SK-N-MC (cell line): ENCODE measurements around the gene HUWE1.
"Not testable (repeated sequence)": the region's sequence is repeated elsewhere in the genome, so short reads cannot be mapped to it uniquely, and the experiment has no call there.

Experiments used
- DNase-seq: peaks from one replicate; pipeline ENCODE4 v3.0.0-alpha.2; 2011; ENCODE audit warnings: low read depth, low spot score
- H3K27ac ChIP-seq: fragments of 200-600 bp; sonication (generic); 2 replicates; pipeline ENCODE4 v1.5.1; 2016; ENCODE audit warnings: mixed run types
- H3K36me3 ChIP-seq: fragments of 200-600 bp; sonication (generic); 2 replicates; pipeline ENCODE4 v1.6.1; 2017; ENCODE audit warnings: antibody characterized with exemption, low read length, mixed read lengths; ENCODE audit not compliant: insufficient read depth
- H3K4me3 ChIP-seq: fragments of 200-600 bp; sonication (generic); 2 replicates; pipeline ENCODE4 v1.5.1; 2016
- H3K9ac ChIP-seq: fragments of 200-600 bp; sonication (generic); 2 replicates; pipeline ENCODE4 v1.8.0; 2017; ENCODE audit warnings: mixed run types, mixed read lengths; ENCODE audit not compliant: insufficient read length
- H3K9me3 ChIP-seq: fragments of 200-600 bp; sonication (generic); 2 replicates; pipeline ENCODE4 v1.6.1; 2017; ENCODE audit warnings: low read depth, mild to moderate bottlenecking, antibody characterized with exemption, low read length, moderate library complexity, mixed read lengths
- EZH2 ChIP-seq: fragments of 200-600 bp; sonication (generic); IDR thresholded peaks from one replicate; pipeline ENCODE4 v1.6.1; 2017; ENCODE audit warnings: antibody characterized with exemption
- FOXP2 ChIP-seq: optimal IDR thresholded peaks from 2 replicates; pipeline ENCODE3; 2011; ENCODE audit warnings: mild to moderate bottlenecking, moderate library complexity; ENCODE audit not compliant: insufficient read depth; ENCODE audit errors: extremely low read length, control extremely low read depth
- POLR2AphosphoS5 ChIP-seq: IDR thresholded peaks from 2 replicates; pipeline ENCODE4 v1.6.1; 2012; ENCODE audit warnings: mild to moderate bottlenecking, low read depth, low read length, borderline replicate concordance

HUWE1 gene

DNA sequence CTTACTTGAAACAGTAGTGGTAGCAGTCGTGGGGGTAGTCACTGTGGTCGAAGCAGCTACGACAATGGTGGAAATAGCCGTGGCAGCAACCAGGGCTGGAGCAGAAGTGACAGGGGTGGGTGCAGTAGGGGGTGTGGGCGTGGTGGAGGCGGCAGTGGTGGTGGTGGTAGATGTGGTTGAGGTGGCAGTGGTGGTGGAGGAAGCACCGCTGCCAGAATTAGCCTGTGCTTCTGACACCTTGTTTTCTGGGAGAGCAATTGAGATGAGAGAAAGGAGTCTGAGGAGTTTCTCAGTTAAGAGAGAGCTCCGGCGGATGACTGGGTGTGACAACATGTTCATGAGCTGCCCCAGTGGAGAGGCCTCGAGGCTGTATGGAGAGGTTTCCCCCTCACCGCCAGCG, 138.9 kb downstream of the HUWE1 start:
- no peaks in the 10 kb centered on the region for H3K9me3 ChIP-seq
- no peak overlapping the region for H3K27ac ChIP-seq
- DNase-seq: no peak
- TF ChIP-seq EZH2 (no peak), FOXP2 (no peak), POLR2AphosphoS5 (no peak)
- no peak overlapping the region for H3K9ac ChIP-seq
- H3K4me3 ChIP-seq: no peak overlapping the region
- peaks cover 100% of the 10 kb centered on the region for H3K36me3 ChIP-seq

DNA sequence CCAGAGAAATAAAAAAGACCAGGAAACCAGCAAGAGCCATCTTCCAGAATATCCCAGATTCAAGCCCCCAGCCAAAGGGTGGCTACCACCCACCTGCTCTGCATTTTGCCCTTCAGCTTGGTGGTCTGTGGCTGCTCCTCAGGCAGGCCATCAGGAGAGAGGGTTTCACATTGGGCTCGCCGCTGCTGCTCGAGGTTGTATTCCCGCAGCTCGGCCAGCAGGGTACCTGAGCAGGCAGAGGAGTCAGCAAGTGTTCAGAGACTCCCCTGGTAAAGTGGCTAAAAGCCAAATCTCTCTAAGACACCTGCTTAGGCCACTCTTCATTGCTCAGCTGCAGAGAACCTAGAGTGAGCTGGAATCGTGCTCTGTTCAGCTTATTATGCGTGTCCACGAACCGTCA, 141.6 kb downstream of the HUWE1 start:
- TF ChIP-seq POLR2AphosphoS5 (no peak), FOXP2 (no peak), EZH2 (no peak)
- peaks cover 89% of the 10 kb centered on the region for H3K36me3 ChIP-seq
- H3K4me3 ChIP-seq: no peak overlapping the region
- no peak for DNase-seq
- no peak overlapping the region for H3K9ac ChIP-seq
- no peaks in the 10 kb centered on the region for H3K9me3 ChIP-seq
- H3K27ac ChIP-seq: no peak overlapping the region

DNA sequence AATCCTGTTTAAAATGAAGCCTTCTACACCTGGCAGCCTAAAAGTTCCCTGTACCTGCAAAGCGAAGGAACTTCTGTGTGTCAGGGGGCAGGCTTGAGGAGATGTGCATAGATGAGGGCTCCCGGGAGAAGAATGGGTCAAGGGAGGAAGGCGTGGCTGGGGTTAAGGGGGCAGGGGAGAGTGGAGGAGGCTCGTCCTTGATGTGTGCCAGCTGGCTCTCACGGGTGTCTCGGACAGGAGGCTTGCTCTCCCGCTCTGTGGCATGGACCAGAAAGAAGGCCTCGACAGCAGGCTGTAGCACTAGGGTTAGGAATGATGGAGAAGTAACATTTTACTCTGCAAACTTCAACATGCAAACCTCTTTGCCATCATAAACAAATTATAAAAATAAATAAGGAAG, 147.7 kb downstream of the HUWE1 start:
- peaks cover 85% of the 10 kb centered on the region for H3K36me3 ChIP-seq
- DNase-seq: no peak
- H3K4me3 ChIP-seq: no peak overlapping the region
- H3K9ac ChIP-seq: no peak overlapping the region
- no peak overlapping the region for H3K27ac ChIP-seq
- no peak for TF ChIP-seq EZH2
- no peak for TF ChIP-seq POLR2AphosphoS5
- no peak for TF ChIP-seq FOXP2
- H3K9me3 ChIP-seq: no peaks in the 10 kb centered on the region

DNA sequence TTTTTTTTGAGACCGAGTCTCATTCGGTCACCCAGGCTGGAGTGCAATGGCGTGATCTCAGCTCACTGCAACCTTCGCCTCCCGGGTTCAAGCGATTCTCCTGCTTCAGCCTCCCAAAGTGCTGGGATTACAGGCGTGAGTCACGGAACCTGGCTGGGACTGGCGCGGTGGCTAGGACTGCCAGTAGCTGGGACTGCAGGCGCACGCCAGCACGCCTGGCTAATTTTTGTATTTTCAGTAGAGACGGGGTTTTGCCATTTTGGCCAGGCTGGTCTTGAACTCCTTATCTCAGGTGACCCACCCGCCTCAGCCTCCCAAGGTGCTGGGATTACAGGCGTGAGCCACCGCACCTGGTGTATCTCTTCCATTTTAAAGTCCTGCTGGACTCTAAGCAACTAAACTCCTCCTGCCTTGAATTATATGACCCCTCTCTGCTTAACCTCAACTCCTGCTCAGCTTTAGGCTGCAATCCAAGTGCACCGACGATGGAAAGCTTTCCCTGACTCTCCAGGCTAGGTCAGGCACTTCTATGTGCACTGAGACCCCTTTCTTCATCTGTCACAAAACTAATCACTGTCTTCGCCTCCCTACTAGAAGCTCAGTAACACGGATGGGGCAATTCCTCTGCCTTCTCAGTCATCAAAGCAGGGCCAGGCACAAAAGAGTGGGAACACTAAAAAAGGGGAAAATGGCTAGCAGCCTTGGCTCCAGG, 155.1 kb downstream of the HUWE1 start:
- not testable (repeated sequence) for H3K9ac ChIP-seq, H3K9me3 ChIP-seq, H3K27ac ChIP-seq, H3K4me3 ChIP-seq, DNase-seq
- peaks cover 33% of the 10 kb centered on the region for H3K36me3 ChIP-seq

DNA sequence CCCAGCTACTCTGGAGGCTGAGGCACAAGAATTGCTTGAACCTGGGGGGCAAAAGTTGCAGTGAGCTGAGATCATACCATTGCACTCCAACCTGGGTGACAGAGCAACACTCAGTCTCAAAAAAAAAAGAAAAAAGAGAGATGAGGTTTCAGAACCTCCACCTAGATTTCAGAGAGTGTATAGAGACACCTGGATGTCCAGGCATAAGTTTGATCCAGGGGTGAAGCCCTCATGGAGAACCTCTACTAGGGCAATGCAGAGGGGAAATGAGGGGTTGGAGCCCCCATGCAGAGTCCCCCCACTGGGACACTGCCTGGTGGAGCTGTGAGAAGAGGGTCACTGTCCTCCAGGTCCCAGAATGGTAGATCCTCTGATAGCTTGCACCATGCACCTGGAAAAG, 159.5 kb downstream of the HUWE1 start:
- H3K4me3 ChIP-seq: no peak overlapping the region
- H3K27ac ChIP-seq: no peak overlapping the region
- TF ChIP-seq FOXP2: no peak
- no peaks in the 10 kb centered on the region for H3K9me3 ChIP-seq
- H3K36me3 ChIP-seq: no peaks in the 10 kb centered on the region
- H3K9ac ChIP-seq: no peak overlapping the region
- DNase-seq: no peak

DNA sequence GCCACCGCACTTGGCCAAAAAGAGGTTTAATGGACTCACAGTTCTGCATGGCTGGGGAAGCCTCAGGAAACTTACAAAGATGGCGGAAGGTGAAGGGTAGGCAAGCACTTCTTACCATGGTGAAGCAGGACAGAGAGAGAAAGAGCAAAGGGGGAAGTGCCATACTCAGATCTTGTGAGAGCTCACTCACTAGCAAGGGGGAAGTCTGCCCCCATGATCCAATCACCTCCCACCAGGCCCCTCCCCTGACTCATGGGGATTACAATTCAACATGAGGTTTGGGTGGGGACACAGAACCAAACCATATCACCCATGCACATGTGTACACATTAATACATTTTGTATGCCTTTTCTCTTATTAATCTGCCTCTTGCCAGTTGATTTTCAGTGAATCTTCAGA, 175.2 kb downstream of the HUWE1 start:
- Histone ChIP-seq H3K9me3 (no peaks in the 10 kb centered on the region), H3K9ac (no peak overlapping the region), H3K27ac (no peak overlapping the region), H3K36me3 (no peaks in the 10 kb centered on the region), H3K4me3 (no peak overlapping the region)
- TF ChIP-seq FOXP2 (no peak), EZH2 (no peak), POLR2AphosphoS5 (no peak)
- no peak for DNase-seq

DNA sequence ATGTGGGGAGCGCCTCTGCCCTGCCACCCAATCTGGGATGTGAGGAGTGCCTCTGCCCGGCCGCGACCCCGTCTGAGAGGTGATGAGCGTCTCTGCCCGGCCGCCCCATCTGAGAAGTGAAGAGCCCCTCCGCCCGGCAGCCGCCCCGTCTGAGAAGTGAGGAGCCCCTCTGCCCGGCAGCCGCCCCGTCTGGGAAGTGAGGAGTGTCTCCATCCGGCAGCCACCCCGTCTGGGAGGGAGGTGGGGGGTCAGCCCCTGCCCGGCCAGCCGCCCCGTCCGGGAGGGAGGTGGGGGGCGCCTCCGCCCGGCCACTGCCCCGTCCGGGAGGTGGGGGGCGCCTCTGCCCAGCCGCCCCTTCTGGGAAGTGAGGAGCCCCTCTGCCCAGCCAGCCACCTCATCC, 182.5 kb downstream of the HUWE1 start:
- H3K4me3 ChIP-seq, H3K9ac ChIP-seq, H3K27ac ChIP-seq, DNase-seq, H3K9me3 ChIP-seq, H3K36me3 ChIP-seq: not testable (repeated sequence)

DNA sequence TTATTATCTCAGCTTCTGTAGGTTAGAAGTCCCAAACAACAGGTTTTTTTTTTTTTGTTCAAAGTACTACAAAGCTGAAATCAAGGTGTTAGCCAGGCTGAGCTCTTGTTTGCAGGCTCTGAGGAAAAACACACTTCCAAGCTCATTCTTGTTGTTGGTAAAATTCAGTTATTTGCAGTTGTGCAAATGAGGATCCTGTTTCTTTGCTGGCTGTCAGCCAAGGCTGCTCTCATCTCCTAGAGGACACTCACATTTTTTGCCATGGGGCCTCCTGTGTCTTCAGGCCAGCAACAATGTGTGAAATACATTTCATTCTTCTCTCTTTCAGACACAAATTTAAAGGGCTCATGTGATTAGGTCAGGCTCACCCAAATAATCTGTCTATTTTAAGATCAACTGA, 192.1 kb downstream of the HUWE1 start:
- no peaks in the 10 kb centered on the region for H3K36me3 ChIP-seq
- no peak overlapping the region for H3K9ac ChIP-seq
- H3K27ac ChIP-seq: no peak overlapping the region
- TF ChIP-seq FOXP2: no peak
- no peak for TF ChIP-seq EZH2
- TF ChIP-seq POLR2AphosphoS5: no peak
- DNase-seq: no peak
- H3K9me3 ChIP-seq: no peaks in the 10 kb centered on the region
- H3K4me3 ChIP-seq: no peak overlapping the region

DNA sequence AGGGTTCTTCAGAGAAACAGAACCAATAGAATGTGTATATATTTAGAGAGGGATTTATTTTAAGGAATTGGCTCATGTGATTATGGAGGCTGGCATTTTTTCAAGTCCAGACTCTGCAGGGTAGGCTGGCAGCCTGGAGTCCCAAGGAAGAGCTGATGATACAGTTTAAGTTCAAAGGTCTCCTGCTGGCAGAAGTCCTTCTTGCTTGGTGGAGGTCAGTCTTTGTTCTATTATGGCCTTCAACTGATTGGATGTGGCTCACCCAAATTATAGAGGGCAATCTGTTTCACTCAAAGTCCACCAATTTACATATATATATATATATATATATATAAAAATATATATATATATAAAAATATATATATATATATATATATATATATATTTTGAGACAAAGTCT, 200.2 kb downstream of the HUWE1 start:
- DNase-seq: no peak
- no peaks in the 10 kb centered on the region for H3K9me3 ChIP-seq
- H3K4me3 ChIP-seq: no peak overlapping the region
- no peak overlapping the region for H3K27ac ChIP-seq
- TF ChIP-seq POLR2AphosphoS5: no peak
- no peak for TF ChIP-seq FOXP2
- TF ChIP-seq EZH2: no peak
- H3K36me3 ChIP-seq: no peaks in the 10 kb centered on the region
- no peak overlapping the region for H3K9ac ChIP-seq
